Erythroblast (primary cell): ENCODE results near the gene EDIL3.
A peak's percentile ranks its signal among the peaks of the same experiment; 100 is the strongest.

Experiments used
- DNase-seq, 2 experiments: peaks; one replicate each; lab custom pipeline; 2025; lab: John Stamatoyannopoulos, UW
- GATA1 ChIP-seq: IDR thresholded peaks from 2 replicates; pipeline ENCODE4 v1.6.1; 2011; ENCODE audit warnings: low read depth, mild to moderate bottlenecking, control low read depth, low read length, moderate library complexity
- POLR2A ChIP-seq: IDR thresholded peaks from 2 replicates; pipeline ENCODE4 v1.6.1; 2011; ENCODE audit warnings: mild to moderate bottlenecking, low read length

Gene EDIL3

DNA sequence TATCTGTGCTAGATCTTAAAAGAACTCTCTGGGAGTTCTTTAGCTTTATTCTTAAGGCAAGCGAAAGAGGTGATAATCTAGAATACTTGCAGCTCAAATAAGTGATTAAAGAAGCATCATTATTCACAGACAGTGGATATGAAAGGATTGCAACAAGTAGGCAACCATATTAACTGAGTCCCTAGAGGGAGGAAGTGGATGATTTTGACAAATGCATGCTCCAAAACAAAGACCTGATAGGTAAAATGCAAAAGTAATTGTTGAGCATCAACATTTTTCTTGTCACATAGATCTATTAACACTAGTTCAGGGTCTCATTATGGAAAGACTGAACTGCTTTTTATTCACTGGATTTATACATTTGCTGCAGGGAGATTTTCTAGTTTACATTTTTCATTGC is 109.1 kb downstream of the EDIL3 start:
- no peak for DNase-seq
- TF ChIP-seq GATA1 (no peak), POLR2A (no peak)

DNA sequence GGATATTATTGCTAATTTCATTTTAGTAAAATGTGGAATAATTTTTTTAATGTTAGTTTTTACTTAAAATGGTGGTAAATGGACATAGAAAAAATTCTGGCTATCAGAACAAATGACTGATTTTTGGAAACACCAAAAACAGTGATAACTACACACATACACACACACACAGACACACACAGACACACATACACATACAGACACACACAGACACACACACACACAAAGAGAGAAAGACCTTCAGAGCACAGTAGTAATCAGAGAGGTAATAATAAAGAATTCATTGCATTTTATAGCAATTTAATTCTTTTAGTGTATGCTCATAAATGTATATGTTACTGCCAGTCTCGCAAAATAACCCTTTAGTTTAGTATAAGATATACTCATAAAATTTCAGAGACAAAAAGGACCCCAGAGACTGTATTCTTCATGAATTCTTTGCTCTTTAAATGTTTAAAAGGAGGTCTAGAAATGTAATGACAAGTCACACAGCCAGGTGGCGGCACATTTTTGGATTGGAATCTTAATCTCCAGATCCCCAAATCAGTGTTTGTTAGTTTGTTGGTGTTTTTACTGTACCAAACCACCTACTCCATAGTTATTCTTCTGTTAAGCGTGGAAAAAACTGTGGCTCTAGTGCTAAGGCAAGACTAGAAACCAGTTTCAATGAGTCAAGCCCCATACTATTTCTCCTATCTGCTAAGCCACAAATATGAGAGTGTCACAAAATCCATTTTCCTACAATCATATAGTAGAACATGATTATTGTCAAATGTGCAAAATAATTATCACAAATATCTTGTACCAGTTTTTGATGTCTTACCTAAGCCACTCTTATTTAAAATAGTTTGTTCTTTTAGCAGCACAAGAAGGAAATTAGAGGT is 109.9 kb downstream of the EDIL3 start:
- peak; percentile 7 to 38 for DNase-seq
- no peak for TF ChIP-seq GATA1
- TF ChIP-seq POLR2A, result no peak

DNA sequence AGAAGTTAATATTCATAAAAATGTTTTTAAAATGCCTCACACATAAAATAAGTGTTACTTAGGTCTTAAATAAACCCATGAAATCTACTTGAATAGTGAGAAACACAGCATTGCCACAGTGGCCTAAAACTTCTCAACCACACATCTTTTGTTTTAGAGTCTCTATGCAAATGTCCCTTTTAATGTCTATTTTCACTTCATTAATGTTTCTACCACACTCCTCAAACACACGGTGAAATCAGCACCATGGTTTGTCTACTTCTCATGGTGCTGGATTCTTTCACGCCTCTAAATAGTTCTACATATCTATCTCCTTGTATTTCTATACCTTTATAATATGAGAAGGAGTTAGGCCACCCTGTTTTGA is 111.2 kb downstream of the EDIL3 start:
- DNase-seq, result no peak
- TF ChIP-seq GATA1 (no peak), POLR2A (no peak)

DNA sequence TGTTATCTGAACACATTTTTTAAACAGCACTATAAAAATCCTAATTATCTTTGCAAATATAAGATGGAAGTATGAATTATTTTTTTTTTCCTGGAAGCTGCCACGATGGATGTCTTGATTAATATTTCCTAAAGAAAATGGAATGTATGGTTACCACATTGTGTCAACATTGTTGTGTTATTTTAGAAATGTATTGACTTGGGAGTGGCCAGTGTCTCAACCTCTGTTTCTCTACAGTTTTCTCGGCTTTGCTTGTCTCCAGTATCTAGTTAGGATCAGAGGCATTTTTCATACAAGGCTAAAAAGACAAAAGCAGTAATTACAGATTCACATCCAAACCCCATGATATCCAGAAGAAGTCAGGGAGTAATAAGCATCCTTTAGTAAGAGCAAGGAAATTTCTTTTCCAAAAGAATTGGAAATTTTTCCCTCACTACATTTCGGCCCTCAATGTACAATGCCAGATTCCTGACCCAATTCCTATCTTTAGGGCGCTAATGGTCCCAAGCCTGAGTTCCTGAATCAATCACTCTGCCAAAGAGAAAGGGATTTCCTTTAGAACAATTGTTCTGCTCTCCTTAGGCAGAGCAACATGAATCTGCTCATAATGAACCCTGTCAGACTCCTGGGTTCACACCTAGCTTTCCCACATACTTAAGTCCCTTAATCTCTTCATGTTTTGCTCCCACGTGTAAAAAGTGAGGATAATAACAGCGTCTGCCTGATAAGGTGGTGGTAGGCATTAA is 111.7 kb downstream of the EDIL3 start:
- no peak for DNase-seq
- no peak for TF ChIP-seq GATA1
- TF ChIP-seq POLR2A, result no peak

DNA sequence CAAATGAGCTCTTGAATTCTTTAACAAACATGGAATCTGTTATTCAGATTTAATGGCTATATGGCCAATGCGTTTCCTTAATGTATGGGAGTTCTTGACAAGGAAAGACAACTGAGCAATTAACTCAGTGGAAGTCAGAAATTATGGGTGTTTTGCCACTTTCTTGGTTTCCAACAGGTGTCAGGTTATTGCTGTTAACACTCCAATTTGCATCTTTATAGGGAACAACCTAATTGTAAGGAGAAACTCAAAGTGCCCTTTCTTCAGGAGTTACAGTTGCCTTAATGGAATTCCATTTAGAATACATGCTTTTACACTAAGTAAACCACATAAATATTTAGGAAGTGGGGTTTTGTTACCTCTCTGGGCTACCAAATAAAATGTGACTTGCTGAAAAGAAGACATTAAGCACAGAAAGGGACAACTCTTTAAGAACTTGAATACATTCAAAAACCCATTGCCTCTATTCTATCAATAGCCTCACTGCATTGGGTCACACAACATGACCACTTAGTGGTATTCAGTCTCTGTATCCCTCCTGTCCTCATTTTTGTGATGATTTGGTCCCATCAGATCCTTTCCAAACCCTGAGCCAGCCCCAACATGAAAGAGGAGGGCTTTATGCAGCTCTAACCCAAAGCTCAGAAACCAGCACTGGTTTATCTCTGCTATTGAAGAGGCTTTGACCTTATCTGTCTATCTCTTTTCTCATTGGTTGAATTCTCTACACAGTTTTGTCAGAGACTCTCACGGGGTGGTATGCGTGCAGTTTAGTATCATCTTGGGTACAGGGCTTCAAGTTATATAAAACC is 118.7 kb downstream of the EDIL3 start:
- no peak for TF ChIP-seq POLR2A
- TF ChIP-seq GATA1, result no peak

DNA sequence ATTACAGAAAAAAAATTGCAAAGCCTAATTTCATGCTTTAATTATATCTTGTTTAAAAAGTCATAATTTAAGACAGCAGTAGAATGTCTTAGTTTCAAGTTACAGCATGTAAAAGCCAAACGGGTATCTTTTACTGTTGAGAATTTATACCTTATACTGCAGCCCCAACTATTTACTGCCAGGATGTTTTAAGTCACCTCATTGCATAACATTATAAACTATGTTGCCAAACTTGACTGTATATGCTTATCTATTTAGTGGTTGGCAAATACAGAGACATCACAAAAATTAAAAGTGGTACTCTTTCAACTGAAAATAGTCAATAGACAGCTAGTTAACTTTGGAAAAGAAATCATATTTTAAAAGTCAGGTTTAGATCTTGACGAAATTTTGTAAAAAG is 119.5 kb downstream of the EDIL3 start:
- TF ChIP-seq GATA1 (no peak), POLR2A (no peak)
- no peak for DNase-seq

More for the DNA sequence above, 118.7 kb downstream of the EDIL3 start:
- DNase-seq, result no peak

DNA sequence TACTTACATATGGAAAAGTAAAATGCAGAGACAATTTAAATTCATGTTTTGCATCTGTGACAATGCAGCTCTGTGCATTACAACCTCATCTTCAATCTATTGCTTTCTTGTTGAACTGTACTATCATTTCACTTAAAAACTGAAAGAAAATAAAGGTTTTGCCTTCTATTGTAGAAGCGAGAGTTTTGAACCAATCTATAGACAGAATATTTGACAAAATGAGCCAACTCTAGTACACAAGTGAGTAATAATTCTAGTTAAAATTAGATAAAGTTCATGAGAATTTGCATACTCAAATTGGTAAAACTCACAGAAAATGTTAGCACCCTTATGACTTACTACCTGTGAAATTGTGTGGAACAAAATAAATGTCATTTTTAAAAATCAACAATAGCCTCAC is 123.7 kb downstream of the EDIL3 start:
- TF ChIP-seq GATA1 (no peak), POLR2A (no peak)
- DNase-seq, result no peak

DNA sequence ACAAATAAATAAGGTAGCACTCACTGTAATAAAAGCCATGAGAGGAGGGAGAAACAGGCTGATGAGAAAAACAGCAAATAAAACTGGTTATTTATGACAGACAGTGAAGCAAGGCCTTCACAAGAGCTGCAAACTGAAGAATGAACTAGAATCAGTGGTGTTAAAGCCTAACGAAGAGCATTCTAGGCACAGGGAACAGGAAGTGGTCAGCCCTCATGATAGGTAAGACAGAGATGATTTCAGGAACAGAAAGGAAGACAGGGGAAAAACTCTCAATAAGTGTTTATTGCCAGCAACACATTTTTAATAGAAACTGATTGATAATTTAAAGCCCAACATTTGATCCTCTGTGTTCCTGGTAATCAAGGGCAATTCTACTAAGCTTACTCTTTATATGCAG is 124.5 kb downstream of the EDIL3 start:
- TF ChIP-seq POLR2A (no peak), GATA1 (no peak)
- no peak for DNase-seq

DNA sequence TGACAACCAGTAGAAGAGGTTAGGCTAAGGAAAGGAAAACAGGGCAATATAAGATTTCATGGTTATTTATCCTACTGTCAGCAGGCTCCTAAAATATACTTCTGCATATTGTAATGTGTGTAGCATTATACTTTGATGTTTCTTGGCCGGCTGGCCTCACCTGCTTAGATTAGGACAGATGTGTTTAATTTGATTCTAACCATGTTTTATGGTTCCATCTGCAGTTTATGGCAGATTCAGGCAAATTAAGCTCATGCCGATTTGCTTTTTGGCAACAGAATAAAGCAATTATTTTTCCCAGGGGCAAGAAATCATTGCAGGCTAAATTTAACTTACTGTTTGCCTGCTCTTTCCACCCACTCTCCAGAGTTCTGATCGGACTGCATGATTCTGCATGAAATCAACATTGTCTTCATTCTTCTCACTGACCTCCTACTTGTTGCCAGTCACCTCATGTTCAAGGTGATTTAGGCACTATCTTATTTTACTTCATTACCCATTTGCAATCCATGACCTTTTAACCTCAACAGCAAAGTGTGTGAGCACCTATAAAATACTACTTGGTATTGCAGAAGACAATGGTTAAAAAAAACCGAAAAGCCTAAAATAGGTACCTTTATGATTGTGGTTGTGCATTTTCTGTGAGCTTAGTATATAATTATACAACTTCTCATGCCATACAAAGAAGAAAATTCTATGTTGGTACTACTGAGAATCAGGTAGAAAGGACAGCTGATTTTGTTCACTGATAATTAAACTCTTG is 125.2 kb downstream of the EDIL3 start:
- no peak for DNase-seq
- TF ChIP-seq POLR2A, result no peak
- no peak for TF ChIP-seq GATA1

DNA sequence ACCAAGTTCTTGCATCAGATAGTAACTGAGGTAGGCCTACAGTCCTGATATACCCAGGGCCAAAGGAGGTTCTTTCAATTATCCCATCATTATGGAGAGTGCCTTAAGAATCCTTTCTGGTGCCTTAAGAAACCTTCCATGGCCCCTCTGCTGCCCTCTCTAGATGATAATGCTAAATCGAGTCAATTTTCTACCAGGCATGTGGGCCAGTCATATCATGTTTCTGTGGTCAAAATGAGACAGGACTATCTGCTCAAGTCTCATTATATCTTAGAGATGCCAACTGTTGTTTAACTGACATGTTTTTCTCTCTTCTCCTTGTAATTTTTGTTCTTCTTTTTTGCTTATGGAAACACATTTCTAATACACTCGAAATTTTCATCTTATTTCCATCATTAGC is 127.6 kb downstream of the EDIL3 start:
- TF ChIP-seq POLR2A (no peak), GATA1 (no peak)
- no peak for DNase-seq

DNA sequence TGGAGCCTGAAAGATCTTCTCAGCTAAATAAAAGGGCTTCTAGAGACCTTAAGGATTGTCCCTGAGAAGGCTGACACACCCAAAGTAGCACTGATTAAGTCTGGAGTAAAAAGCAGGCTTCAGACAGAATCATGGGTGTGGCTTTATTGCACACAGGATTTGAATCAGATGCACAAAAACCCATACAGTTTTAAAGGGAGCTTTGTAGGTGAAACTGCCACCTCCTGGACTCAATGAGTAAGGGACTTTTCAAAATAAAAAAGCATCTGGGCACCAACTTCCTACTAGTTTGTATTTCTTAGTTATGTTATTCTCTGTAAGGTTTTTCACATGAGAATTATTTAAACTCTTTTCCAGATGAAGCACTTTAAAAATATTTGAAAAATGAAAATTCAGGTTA is 129.4 kb downstream of the EDIL3 start:
- TF ChIP-seq GATA1 (no peak), POLR2A (no peak)
- DNase-seq, result no peak

DNA sequence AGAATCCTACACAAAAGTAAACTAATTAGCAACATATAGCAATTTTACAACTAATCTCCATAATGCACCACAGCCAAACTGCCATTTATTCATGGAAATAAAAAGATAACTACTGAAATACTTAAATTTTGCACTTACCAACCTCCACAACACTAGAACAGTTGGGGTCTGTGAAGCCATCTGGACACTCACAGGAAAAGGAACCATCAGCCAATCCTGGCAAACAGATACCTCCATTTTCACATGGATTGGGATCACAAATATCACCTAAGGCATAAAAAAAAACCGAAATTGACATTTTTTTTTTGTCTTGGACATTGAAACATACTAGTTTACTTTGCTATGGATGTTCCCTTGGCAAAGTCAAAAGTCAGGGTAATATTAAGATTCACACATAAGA is 130.7 kb downstream of the EDIL3 start:
- TF ChIP-seq GATA1 (no peak), POLR2A (no peak)
- DNase-seq, result no peak

DNA sequence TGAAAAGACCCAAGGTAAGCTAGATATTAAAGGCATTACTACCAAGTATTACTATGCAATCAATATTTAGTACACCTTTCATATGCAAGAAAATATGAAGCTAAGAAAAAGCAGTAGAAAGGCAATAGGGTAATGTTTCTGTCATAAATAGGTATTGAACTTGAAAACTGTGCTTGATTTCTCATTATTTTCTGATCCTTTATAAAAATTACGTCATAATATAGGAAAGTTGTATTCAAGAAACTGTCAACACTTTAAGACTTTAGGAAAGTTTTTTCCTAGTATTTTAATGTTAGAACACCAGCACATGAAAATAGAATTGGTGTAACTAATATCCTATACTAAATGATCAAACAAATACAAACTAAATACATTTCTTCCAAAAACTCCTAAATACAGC is 133.2 kb downstream of the EDIL3 start:
- TF ChIP-seq GATA1 (no peak), POLR2A (no peak)
- no peak for DNase-seq

DNA sequence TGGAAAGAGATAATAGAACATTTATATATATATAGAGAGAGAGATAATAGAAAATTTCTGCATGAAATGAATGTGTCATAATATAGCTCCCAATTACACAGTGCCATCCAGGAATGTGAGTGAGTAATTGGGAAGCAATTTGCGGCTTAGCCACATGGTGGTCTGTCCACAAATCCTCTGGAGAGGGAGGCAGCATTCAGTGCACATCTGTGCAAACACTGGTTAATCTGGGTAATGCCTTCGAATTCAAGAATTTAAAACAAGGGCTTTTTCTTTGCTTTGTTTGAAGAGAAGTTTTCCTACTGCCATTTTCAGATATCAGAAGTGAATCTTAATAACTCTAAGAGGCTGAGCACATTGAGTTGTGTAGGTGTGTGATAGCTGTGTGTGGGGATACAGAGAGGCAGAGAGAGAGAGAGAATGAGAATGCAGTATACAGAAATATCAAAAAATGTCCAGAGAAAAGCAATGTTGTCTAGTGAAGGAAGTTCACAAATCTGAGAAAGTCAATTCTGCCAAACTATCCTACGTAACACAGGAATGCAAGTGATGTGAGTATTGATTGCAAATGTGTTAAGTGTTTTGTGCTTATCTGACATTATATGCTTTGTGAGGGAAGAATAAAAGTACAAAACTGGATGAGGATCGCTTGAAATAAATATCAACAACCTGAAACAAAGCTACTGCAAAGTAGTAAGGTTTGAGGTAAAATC is 134.6 kb downstream of the EDIL3 start:
- TF ChIP-seq GATA1 (no peak), POLR2A (no peak)
- no peak for DNase-seq
